WTC11 (cell line): Measurements from ENCODE around the gene C19orf67. TPM values are rescaled to one million over a fixed set of nuclear protein-coding genes. Genes with fewer than 3 reads are reported as not detected.

ENCODE experiments used
- ATAC-seq: fragments of 200-7000 bp; cut with Tn5 transposase; 2 replicates; pipeline ENCODE4 v1.10.0; 2021; ENCODE audit warnings: mild to moderate bottlenecking, moderate library complexity
- CTCF ChIA-PET: fragments of 300-600 bp; sonication (Branson Sonifier 250); formaldehyde crosslinking; loops from one replicate; lab custom pipeline; 2021; ENCODE audit warnings: antibody characterized with exemption; lab: Charles Lee
- POLR2A ChIA-PET: fragments of 350-600 bp; sonication (Branson Sonifier 250); formaldehyde crosslinking; loops from one replicate; lab custom pipeline; 2021; ENCODE audit warnings: antibody characterized with exemption; lab: Charles Lee
- DNase-seq: peaks from one replicate; pipeline ENCODE4 v3.0.0; 2021; ENCODE audit warnings: low spot score
- H3K27ac Mint-ChIP-seq: 2 replicates; pipeline ENCODE4 v1.8.0; 2021; ENCODE audit warnings: mixed read lengths
- H3K27me3 Mint-ChIP-seq: 2 replicates; pipeline ENCODE4 v1.8.0; 2021; ENCODE audit warnings: low read depth, mild to moderate bottlenecking, moderate library complexity, mixed read lengths
- H3K36me3 Mint-ChIP-seq: 2 replicates; pipeline ENCODE4 v1.8.0; 2021; ENCODE audit warnings: mixed read lengths
- H3K4me1 Mint-ChIP-seq: 2 replicates; pipeline ENCODE4 v1.8.0; 2022; ENCODE audit warnings: mixed read lengths
- H3K4me3 Mint-ChIP-seq: 2 replicates; pipeline ENCODE4 v1.8.0; 2021; ENCODE audit warnings: mild to moderate bottlenecking, moderate library complexity, mixed read lengths
- H3K9me3 Mint-ChIP-seq: 2 replicates; pipeline ENCODE4 v1.8.0; 2021; ENCODE audit warnings: mixed read lengths
- AR ChIP-seq: fragments of 250-450 bp; sonication (Bioruptor Pico); IDR thresholded peaks from 2 replicates; pipeline ENCODE4 v1.9.0; 2021; ENCODE audit warnings: mild to moderate bottlenecking
- ATF3 ChIP-seq: sonication (generic); formaldehyde crosslinking; conservative IDR thresholded peaks from 2 replicates; pipeline ENCODE4 v1.8.1; 2022; ENCODE audit warnings: mild to moderate bottlenecking, missing genetic modification reagents
- ATF6 ChIP-seq: sonication (generic); formaldehyde crosslinking; IDR thresholded peaks from 2 replicates; pipeline ENCODE4 v1.8.1; 2023; ENCODE audit warnings: mild to moderate bottlenecking, missing genetic modification reagents
- CREM ChIP-seq: sonication (generic); formaldehyde crosslinking; IDR thresholded peaks from 2 replicates; pipeline ENCODE4 v1.8.1; 2022; ENCODE audit warnings: mild to moderate bottlenecking, missing genetic modification reagents, moderate library complexity
- ELF4 ChIP-seq: sonication (generic); formaldehyde crosslinking; IDR thresholded peaks from 2 replicates; pipeline ENCODE4 v1.8.1; 2022; ENCODE audit warnings: low read depth, mild to moderate bottlenecking, moderate library complexity, missing genetic modification reagents
- ERG ChIP-seq: fragments of 250-450 bp; sonication (Bioruptor Pico); IDR thresholded peaks from 2 replicates; pipeline ENCODE4 v1.8.0; 2021; ENCODE audit warnings: mild to moderate bottlenecking
- ESRRA ChIP-seq: sonication (generic); formaldehyde crosslinking; IDR thresholded peaks from 2 replicates; pipeline ENCODE4 v1.8.1; 2022; ENCODE audit warnings: mild to moderate bottlenecking, missing genetic modification reagents, borderline replicate concordance
- MAX ChIP-seq: sonication (generic); formaldehyde crosslinking; IDR thresholded peaks from 2 replicates; pipeline ENCODE4 v1.8.0; 2022; ENCODE audit warnings: mild to moderate bottlenecking, missing genetic modification reagents
- NFE2L1 ChIP-seq: sonication (generic); formaldehyde crosslinking; IDR thresholded peaks from 2 replicates; pipeline ENCODE4 v1.8.1; 2023; ENCODE audit warnings: missing genetic modification reagents
- NR2C2 ChIP-seq: sonication (generic); formaldehyde crosslinking; IDR thresholded peaks from 2 replicates; pipeline ENCODE4 v1.8.0; 2022; ENCODE audit warnings: mild to moderate bottlenecking, missing genetic modification reagents
- PRDM15 ChIP-seq: sonication (generic); formaldehyde crosslinking; IDR thresholded peaks from 2 replicates; pipeline ENCODE4 v1.8.0; 2022; ENCODE audit warnings: missing genetic modification reagents
- SP1 ChIP-seq: sonication (generic); formaldehyde crosslinking; conservative IDR thresholded peaks from 2 replicates; pipeline ENCODE4 v1.8.1; 2022; ENCODE audit warnings: missing genetic modification reagents
- TP53 ChIP-seq: sonication (generic); formaldehyde crosslinking; IDR thresholded peaks from 2 replicates; pipeline ENCODE4 v1.8.1; 2023; ENCODE audit warnings: mild to moderate bottlenecking, missing genetic modification reagents
- USF2 ChIP-seq: sonication (generic); formaldehyde crosslinking; IDR thresholded peaks from 2 replicates; pipeline ENCODE4 v1.8.1; 2023; ENCODE audit warnings: mild to moderate bottlenecking, missing genetic modification reagents, moderate library complexity
- ZMAT4 ChIP-seq: fragments of 250-450 bp; sonication (Bioruptor Pico); IDR thresholded peaks from 2 replicates; pipeline ENCODE4 v1.9.0; 2021; ENCODE audit warnings: mild to moderate bottlenecking
- ZNF138 ChIP-seq: sonication (generic); formaldehyde crosslinking; conservative IDR thresholded peaks from 2 replicates; pipeline ENCODE4 v1.8.1; 2022; ENCODE audit warnings: mild to moderate bottlenecking, moderate library complexity, missing genetic modification reagents
- ZNF317 ChIP-seq: sonication (generic); formaldehyde crosslinking; IDR thresholded peaks from 2 replicates; pipeline ENCODE4 v1.8.1; 2023; ENCODE audit warnings: low read depth, mild to moderate bottlenecking, moderate library complexity, missing genetic modification reagents, borderline replicate concordance
- total RNA-seq: library from RNA; stranded (reverse); gene quantifications from 3 replicates; pipeline ENCODE4 v1.2.3, GENCODE V29; 2021

Gene C19orf67
- total RNA-seq, 1 experiment from 2014 or later: 0.35 TPM

- Mint-ChIP-seq H3K27me3 (peaks cover 32% of the 10 kb centered on the region), H3K4me3 (peak overlapping the region; percentile 86), H3K36me3 (no peaks in the 10 kb centered on the region), H3K4me1 (peaks cover 16% of the 10 kb centered on the region), H3K27ac (no peak overlapping the region), H3K9me3 (no peaks in the 10 kb centered on the region)
- ChIA-PET POLR2A (interaction anchor here (0.6 kb wide), 2 partner anchors 50 to 950 kb away, joined by 4 to 6 read pairs; no protein-coding TSS in a partner anchor), CTCF (interaction anchor here (0.6 to 7.8 kb wide), 66 partner anchors 12 to 901 kb away, joined by 3 to 187 read pairs (median 4); partner anchors contain the start of genes ASF1B, C19orf67, CC2D1A and DCAF15)
- DNase-seq (no peak), ATAC-seq (no peak)
- TF ChIP-seq MAX (CRISPR knock-in tag): no peak
Measured at GRCh38 chr19:14058182-14059092, 27.1 kb downstream of the C19orf67 start.

GRCh38 chr19:14056741-14057356 lies 28.7 kb downstream of the C19orf67 start:
- Mint-ChIP-seq H3K4me1 (peaks cover 16% of the 10 kb centered on the region), H3K27ac (no peak overlapping the region), H3K4me3 (peak overlapping the region; percentile 75), H3K36me3 (peaks cover 4% of the 10 kb centered on the region), H3K27me3 (peaks cover 32% of the 10 kb centered on the region), H3K9me3 (no peaks in the 10 kb centered on the region)
- DNase-seq (no peak), ATAC-seq (peak; percentile 27; the same call in 1 of the 2 replicates)
- CTCF ChIA-PET: interaction anchor here (0.5 to 7.8 kb wide), 31 partner anchors 11 to 272 kb away, joined by 3 to 187 read pairs (median 5); partner anchors contain the start of genes ASF1B, DCAF15, IL27RA and MISP3
- POLR2A ChIA-PET: interaction anchor here (0.8 to 1.4 kb wide), 5 partner anchors 8 to 178 kb away, joined by 3 to 5 read pairs (median 3); partner anchors contain the start of genes MISP3 and RFX1
- TF ChIP-seq ZNF317 (CRISPR knock-in tag) (no peak), ZMAT4 (no peak), PRDM15 (CRISPR knock-in tag) (no peak), ELF4 (no peak), CREM (CRISPR knock-in tag) (no peak), ERG (CRISPR knock-in tag) (no peak), ATF6 (no peak), AR (CRISPR knock-in tag) (no peak), ZNF138 (CRISPR knock-in tag) (no peak), TP53 (CRISPR knock-in tag) (no peak), NFE2L1 (CRISPR knock-in tag) (no peak), USF2 (CRISPR knock-in tag) (no peak), ESRRA (no peak), ATF3 (CRISPR knock-in tag) (no peak), SP1 (no peak), NR2C2 (CRISPR knock-in tag) (no peak)
